ENCODE data around the gene LIPE.

GRCh38 chr19:42422901-42423461 is 4.2 kb downstream of the LIPE start:
- no peak for TF ChIP-seq POLR2AphosphoS5 (IDR thresholded peaks at IDR 0.05; ENCODE audit: borderline replicate concordance, low read depth, low read length)
- TF ChIP-seq EZH2 (IDR thresholded peaks at IDR 0.05): no peak
